Neural progenitor cell (in vitro differentiated cells): ENCODE data around the gene PAK1. TPM values are rescaled to one million over a fixed set of nuclear protein-coding genes. Genes with fewer than 3 reads are reported as not detected.

Experiments used
- DNase-seq: peaks from one replicate; pipeline ENCODE4 v3.0.0-alpha.2; 2016; ENCODE audit warnings: low spot score
- H2AFZ ChIP-seq: fragments of 200-600 bp; sonication (generic); replicated peaks from 2 replicates; pipeline ENCODE4 v1.6.1; 2016; ENCODE audit warnings: antibody characterized with exemption
- H3F3A ChIP-seq: fragments of 200-600 bp; sonication (generic); 2 replicates; pipeline ENCODE4 v1.6.1; 2016; ENCODE audit warnings: antibody characterized with exemption, low read depth
- H3K27ac ChIP-seq: fragments of 200-600 bp; sonication (generic); 2 replicates; pipeline ENCODE4 v1.5.1; 2016; ENCODE audit warnings: mild to moderate bottlenecking
- H3K27me3 ChIP-seq: fragments of 200-600 bp; sonication (generic); 2 replicates; pipeline ENCODE4 v1.6.1; 2016; ENCODE audit warnings: mild to moderate bottlenecking, moderate library complexity
- H3K36me3 ChIP-seq: fragments of 200-600 bp; sonication (generic); 2 replicates; pipeline ENCODE4 v1.5.1; 2016
- H3K4me1 ChIP-seq: fragments of 200-600 bp; sonication (generic); 2 replicates; pipeline ENCODE4 v1.6.1; 2016; ENCODE audit warnings: mixed run types
- H3K4me2 ChIP-seq: fragments of 200-600 bp; sonication (generic); 2 replicates; pipeline ENCODE4 v1.6.1; 2016
- H3K4me3 ChIP-seq: fragments of 200-600 bp; sonication (generic); 2 replicates; pipeline ENCODE4 v1.5.1; 2016
- H3K79me2 ChIP-seq: fragments of 200-600 bp; sonication (generic); 2 replicates; pipeline ENCODE4 v1.6.1; 2016; ENCODE audit warnings: low read depth
- H3K9ac ChIP-seq: fragments of 200-600 bp; sonication (generic); 2 replicates; pipeline ENCODE4 v1.6.1; 2016
- H3K9me3 ChIP-seq: fragments of 200-600 bp; sonication (generic); 2 replicates; pipeline ENCODE4 v1.5.1; 2016; ENCODE audit warnings: low read depth
- H4K20me1 ChIP-seq: fragments of 200-600 bp; sonication (generic); 2 replicates; pipeline ENCODE4 v1.6.1; 2016; ENCODE audit warnings: low read depth
- H3K27ac Mint-ChIP-seq: 3 replicates; pipeline ENCODE4 v1.8.0; 2021; ENCODE audit warnings: mixed read lengths
- H3K27me3 Mint-ChIP-seq: 2 replicates; pipeline ENCODE4 v1.8.0; 2022; ENCODE audit warnings: low read depth, mild to moderate bottlenecking, inconsistent platforms, moderate library complexity, mixed read lengths; ENCODE audit not compliant: insufficient read depth
- H3K36me3 Mint-ChIP-seq: 3 replicates; pipeline ENCODE4 v1.8.0; 2021; ENCODE audit warnings: mixed read lengths
- H3K4me1 Mint-ChIP-seq: 3 replicates; pipeline ENCODE4 v1.8.0; 2021; ENCODE audit warnings: mixed read lengths
- H3K4me3 Mint-ChIP-seq: 3 replicates; pipeline ENCODE4 v1.8.0; 2021; ENCODE audit warnings: mild to moderate bottlenecking, moderate library complexity, mixed read lengths
- H3K9me3 Mint-ChIP-seq: 3 replicates; pipeline ENCODE4 v1.8.0; 2020; ENCODE audit warnings: mixed read lengths
- CTCF ChIP-seq: fragments of 200-600 bp; sonication (generic); IDR thresholded peaks from 2 replicates; pipeline ENCODE4 v1.5.1; 2017; ENCODE audit warnings: antibody characterized with exemption, mild to moderate bottlenecking
- EZH2 ChIP-seq: fragments of 200-600 bp; sonication (generic); IDR thresholded peaks from 2 replicates; pipeline ENCODE4 v1.6.1; 2017; ENCODE audit warnings: antibody characterized with exemption, mild to moderate bottlenecking, moderate library complexity
- EZH2phosphoT487 ChIP-seq: fragments of 200-600 bp; sonication (generic); IDR thresholded peaks from 2 replicates; pipeline ENCODE4 v1.6.1; 2017; ENCODE audit warnings: antibody characterized with exemption
- total RNA-seq: library from RNA; depleted of rRNA; stranded (reverse); fragments of >200 nt; gene quantifications from 2 replicates; pipeline ENCODE4 v1.2.3, GENCODE V29; 2015; ENCODE audit warnings: low replicate concordance

Gene PAK1
- total RNA-seq, 1 donor from 2014 or later = 52.1 TPM

GRCh38 chr11:77438487-77438886 lies 35.4 kb downstream of the PAK1 start:
- H3K27ac Mint-ChIP-seq = no peak overlapping the region
- no peaks in the 10 kb centered on the region for H3K9me3 ChIP-seq
- H2AFZ ChIP-seq = no peak overlapping the region
- no peak overlapping the region for H3K4me2 ChIP-seq
- H3K36me3 Mint-ChIP-seq = peaks cover 3% of the 10 kb centered on the region
- H3K4me3 ChIP-seq = no peak overlapping the region
- H3K27ac ChIP-seq = no peak overlapping the region
- no peak for DNase-seq
- no peak overlapping the region for H3K9ac ChIP-seq
- H3K9me3 Mint-ChIP-seq = no peaks in the 10 kb centered on the region
- H3K27me3 Mint-ChIP-seq = peaks cover 2% of the 10 kb centered on the region
- no peak for TF ChIP-seq EZH2
- TF ChIP-seq EZH2phosphoT487 = no peak
- no peak for TF ChIP-seq CTCF
- H4K20me1 ChIP-seq = no peaks in the 10 kb centered on the region
- H3K79me2 ChIP-seq = no peaks in the 10 kb centered on the region
- H3K4me1 Mint-ChIP-seq = no peaks in the 10 kb centered on the region
- no peaks in the 10 kb centered on the region for H3K4me1 ChIP-seq
- H3K36me3 ChIP-seq = no peaks in the 10 kb centered on the region
- no peak overlapping the region for H3K4me3 Mint-ChIP-seq
- H3K27me3 ChIP-seq = no peaks in the 10 kb centered on the region
- H3F3A ChIP-seq = no peaks in the 10 kb centered on the region

- H3F3A ChIP-seq = no peaks in the 10 kb centered on the region
- DNase-seq = no peak
- Mint-ChIP-seq H3K27ac (no peak overlapping the region), H3K4me3 (no peak overlapping the region), H3K9me3 (no peaks in the 10 kb centered on the region), H3K36me3 (peaks cover 3% of the 10 kb centered on the region), H3K4me1 (no peaks in the 10 kb centered on the region), H3K27me3 (no peaks in the 10 kb centered on the region)
- H3K4me3 ChIP-seq = no peak overlapping the region
- H3K4me2 ChIP-seq = no peak overlapping the region
- no peak overlapping the region for H3K9ac ChIP-seq
- H3K4me1 ChIP-seq = no peaks in the 10 kb centered on the region
- no peaks in the 10 kb centered on the region for H3K36me3 ChIP-seq
- H3K9me3 ChIP-seq = no peaks in the 10 kb centered on the region
- no peak overlapping the region for H2AFZ ChIP-seq
- H3K27ac ChIP-seq = no peak overlapping the region
- peaks cover 4% of the 10 kb centered on the region for H3K79me2 ChIP-seq
- no peaks in the 10 kb centered on the region for H4K20me1 ChIP-seq
- H3K27me3 ChIP-seq = no peaks in the 10 kb centered on the region
- no peak for TF ChIP-seq CTCF
- TF ChIP-seq EZH2phosphoT487 = no peak
- no peak for TF ChIP-seq EZH2
These were observed 36.9 kb downstream of the PAK1 start for GRCh38 chr11:77436969-77437368.

- no peaks in the 10 kb centered on the region for H3K27me3 Mint-ChIP-seq
- H4K20me1 ChIP-seq = no peaks in the 10 kb centered on the region
- H3K27ac ChIP-seq = no peak overlapping the region
- no peak overlapping the region for H3K4me3 Mint-ChIP-seq
- H3K4me2 ChIP-seq = no peak overlapping the region
- H3K4me3 ChIP-seq = no peak overlapping the region
- no peak for DNase-seq
- no peaks in the 10 kb centered on the region for H3K4me1 Mint-ChIP-seq
- H3K4me1 ChIP-seq = no peaks in the 10 kb centered on the region
- H3K36me3 ChIP-seq = no peaks in the 10 kb centered on the region
- no peaks in the 10 kb centered on the region for H3K27me3 ChIP-seq
- H3K36me3 Mint-ChIP-seq = peaks cover 3% of the 10 kb centered on the region
- H3K9me3 Mint-ChIP-seq = no peaks in the 10 kb centered on the region
- peaks cover 4% of the 10 kb centered on the region for H3K79me2 ChIP-seq
- H3K9ac ChIP-seq = no peak overlapping the region
- TF ChIP-seq CTCF (no peak), EZH2phosphoT487 (no peak), EZH2 (no peak)
- no peak overlapping the region for H2AFZ ChIP-seq
- no peaks in the 10 kb centered on the region for H3K9me3 ChIP-seq
- H3F3A ChIP-seq = no peaks in the 10 kb centered on the region
- H3K27ac Mint-ChIP-seq = no peak overlapping the region
These were observed 37.4 kb downstream of the PAK1 start for GRCh38 chr11:77436506-77436905.

DNA sequence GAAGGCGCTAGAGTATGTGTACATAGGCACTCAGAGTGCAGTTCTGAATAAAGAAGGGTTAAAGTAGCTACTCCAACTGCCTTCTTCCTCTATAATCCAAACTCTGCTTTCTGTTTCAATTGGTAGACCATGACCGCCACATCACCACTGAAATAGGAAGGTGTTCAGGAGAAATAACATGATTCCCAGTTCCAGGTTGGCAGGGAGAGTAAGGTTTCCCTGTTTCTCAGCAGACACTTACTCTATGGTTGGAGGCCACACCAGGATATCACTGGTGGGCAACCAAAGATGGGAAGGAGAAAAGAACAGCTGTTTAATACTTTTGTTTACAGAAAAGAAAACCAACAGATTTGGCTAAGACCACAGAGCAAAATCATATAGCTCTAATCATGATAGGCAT lies 37.9 kb downstream of the PAK1 start:
- no peaks in the 10 kb centered on the region for H3K36me3 ChIP-seq
- peaks cover 3% of the 10 kb centered on the region for H3K36me3 Mint-ChIP-seq
- no peak overlapping the region for H3K4me2 ChIP-seq
- no peak overlapping the region for H3K9ac ChIP-seq
- H3K27ac ChIP-seq = no peak overlapping the region
- peaks cover 4% of the 10 kb centered on the region for H3K79me2 ChIP-seq
- no peaks in the 10 kb centered on the region for H3K9me3 Mint-ChIP-seq
- H3K4me3 ChIP-seq = no peak overlapping the region
- H3K4me1 ChIP-seq = no peaks in the 10 kb centered on the region
- H3K9me3 ChIP-seq = no peaks in the 10 kb centered on the region
- no peaks in the 10 kb centered on the region for H3F3A ChIP-seq
- no peak overlapping the region for H3K27ac Mint-ChIP-seq
- TF ChIP-seq CTCF (no peak), EZH2phosphoT487 (no peak), EZH2 (no peak)
- no peak for DNase-seq
- no peaks in the 10 kb centered on the region for H3K27me3 Mint-ChIP-seq
- no peaks in the 10 kb centered on the region for H3K27me3 ChIP-seq
- no peak overlapping the region for H3K4me3 Mint-ChIP-seq
- no peak overlapping the region for H2AFZ ChIP-seq
- no peaks in the 10 kb centered on the region for H4K20me1 ChIP-seq
- no peaks in the 10 kb centered on the region for H3K4me1 Mint-ChIP-seq
